ENCODE data around the gene VARS1.
"Not testable (repeated sequence)": the region's sequence is repeated elsewhere in the genome, so short reads cannot be mapped to it uniquely, and the experiment has no call there.

Gene VARS1

GRCh38 chr6:31801031-31801927 is 5.7 kb upstream of the VARS1 start:
- H3K9me3 ChIP-seq (ENCODE audit: control insufficient read depth, insufficient read depth, low read length); H3K36me3 ChIP-seq (ENCODE audit: control insufficient read depth, insufficient read depth, low read length); H3K9ac ChIP-seq (ENCODE audit: low read depth, low read length); H3K27me3 ChIP-seq (ENCODE audit: control insufficient read depth, insufficient read depth, low read length); H3K4me3 ChIP-seq (ENCODE audit: low read depth, low read length); H3K4me1 ChIP-seq (ENCODE audit: control insufficient read depth, insufficient read depth, low read length): not testable (repeated sequence)

DNA sequence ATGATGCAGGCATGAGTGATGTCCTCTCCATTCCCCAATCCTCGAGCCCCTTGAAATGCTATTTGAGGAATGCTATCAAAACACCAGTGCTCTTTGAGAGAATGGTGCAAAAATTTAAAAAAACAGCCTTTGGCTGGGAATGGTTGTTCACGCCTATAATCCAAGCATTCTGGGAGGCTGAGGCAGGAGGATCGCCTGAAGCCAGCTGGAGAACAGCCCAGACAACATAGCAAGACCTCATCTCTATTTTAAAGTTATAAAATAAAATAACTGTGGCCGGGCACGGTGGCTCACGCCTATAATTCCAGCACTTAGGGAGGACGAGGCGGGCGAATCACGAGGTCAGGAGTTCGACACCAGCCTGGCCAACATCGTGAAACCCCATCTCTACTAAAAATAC is 4.2 kb upstream of the VARS1 start:
- peaks cover 4% of the 10 kb centered on the region for H3K36me3 ChIP-seq (ENCODE audit: control insufficient read depth, insufficient read depth, low read length)
- H3K9me3 ChIP-seq (ENCODE audit: control insufficient read depth, insufficient read depth, low read length), result no peaks in the 10 kb centered on the region
- no peak overlapping the region for H3K9ac ChIP-seq (ENCODE audit: low read depth, low read length)
- no peaks in the 10 kb centered on the region for H3K4me1 ChIP-seq (ENCODE audit: control insufficient read depth, insufficient read depth, low read length)
- no peaks in the 10 kb centered on the region for H3K27me3 ChIP-seq (ENCODE audit: control insufficient read depth, insufficient read depth, low read length)
- H3K4me3 ChIP-seq (ENCODE audit: low read depth, low read length), result no peak overlapping the region

DNA sequence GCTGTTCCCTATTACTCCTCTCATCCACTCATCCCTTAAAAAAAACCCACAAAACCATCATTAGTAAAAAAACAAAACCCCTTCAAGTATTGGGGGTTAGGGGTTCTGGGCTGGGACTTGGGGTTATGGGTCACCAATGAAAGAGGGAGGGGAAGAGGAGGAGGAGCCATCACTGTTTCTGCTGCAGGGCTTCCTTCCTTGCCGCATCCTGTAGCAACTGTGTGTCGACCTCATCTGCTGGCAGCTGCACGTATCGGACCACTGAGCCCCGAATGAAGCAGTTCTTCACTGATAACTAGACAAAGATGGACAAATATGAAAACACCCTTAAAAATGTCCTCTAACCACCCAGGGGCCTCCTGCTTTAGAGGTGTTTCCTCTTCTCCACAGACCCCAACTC is 2.0 kb upstream of the VARS1 start:
- Histone ChIP-seq H3K9me3 (ENCODE audit: control insufficient read depth, insufficient read depth, low read length) (no peaks in the 10 kb centered on the region), H3K36me3 (ENCODE audit: control insufficient read depth, insufficient read depth, low read length) (peaks cover 9% of the 10 kb centered on the region), H3K4me1 (ENCODE audit: control insufficient read depth, insufficient read depth, low read length) (peaks cover 6% of the 10 kb centered on the region), H3K27me3 (ENCODE audit: control insufficient read depth, insufficient read depth, low read length) (no peaks in the 10 kb centered on the region), H3K9ac (ENCODE audit: low read depth, low read length) (no peak overlapping the region), H3K4me3 (ENCODE audit: low read depth, low read length) (no peak overlapping the region)

GRCh38 chr6:31796993-31797385 is 1.4 kb upstream of the VARS1 start:
- H3K27me3 ChIP-seq (ENCODE audit: control insufficient read depth, insufficient read depth, low read length), result no peaks in the 10 kb centered on the region
- no peaks in the 10 kb centered on the region for H3K9me3 ChIP-seq (ENCODE audit: control insufficient read depth, insufficient read depth, low read length)
- peaks cover 6% of the 10 kb centered on the region for H3K4me1 ChIP-seq (ENCODE audit: control insufficient read depth, insufficient read depth, low read length)
- H3K9ac ChIP-seq (ENCODE audit: low read depth, low read length), result no peak overlapping the region
- H3K4me3 ChIP-seq (ENCODE audit: low read depth, low read length), result no peak overlapping the region
- H3K36me3 ChIP-seq (ENCODE audit: control insufficient read depth, insufficient read depth, low read length), result peaks cover 13% of the 10 kb centered on the region

DNA sequence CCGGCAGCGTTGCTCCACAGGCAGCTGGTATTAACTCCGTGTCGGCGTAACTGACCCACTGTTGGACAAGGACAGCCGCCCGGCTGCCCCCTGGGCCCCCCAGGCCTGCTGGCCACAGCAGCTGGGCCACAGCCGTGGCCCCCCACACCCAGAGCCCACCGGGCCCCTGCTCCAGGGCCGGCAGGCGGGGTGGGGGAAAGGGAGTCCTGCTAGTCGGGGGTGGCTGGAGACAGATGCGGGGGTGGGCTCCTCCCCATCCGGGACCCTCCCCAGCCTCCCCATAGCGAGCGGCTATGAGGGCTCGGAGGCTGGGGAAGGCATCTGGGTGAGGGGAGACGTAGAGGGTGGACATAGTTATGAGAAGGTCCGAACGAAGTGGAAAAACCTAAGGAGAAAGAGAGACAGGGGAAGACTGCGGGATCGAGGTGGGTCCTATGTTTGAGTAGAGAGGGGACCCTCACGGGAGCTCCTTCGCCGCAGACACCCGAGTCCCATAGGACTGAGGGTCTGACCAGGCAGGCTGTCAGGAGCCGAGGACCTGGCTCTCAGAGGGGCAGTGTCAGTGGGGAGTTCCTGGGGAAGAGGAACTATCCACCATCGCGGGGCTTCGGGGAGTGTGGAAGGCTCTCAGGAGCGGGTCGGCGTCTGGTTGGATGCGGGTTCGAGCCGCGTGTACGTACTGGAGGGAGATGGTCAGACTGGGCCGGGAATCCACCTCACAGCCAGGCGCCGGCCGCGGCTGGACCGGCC is 511 bp downstream of the VARS1 start:
- Histone ChIP-seq H3K36me3 (ENCODE audit: control insufficient read depth, insufficient read depth, low read length) (peaks cover 20% of the 10 kb centered on the region), H3K27me3 (ENCODE audit: control insufficient read depth, insufficient read depth, low read length) (no peaks in the 10 kb centered on the region), H3K4me3 (ENCODE audit: low read depth, low read length) (peak overlapping the region; percentile 75), H3K9ac (ENCODE audit: low read depth, low read length) (peak overlapping the region; percentile 82), H3K4me1 (ENCODE audit: control insufficient read depth, insufficient read depth, low read length) (peaks cover 6% of the 10 kb centered on the region), H3K9me3 (ENCODE audit: control insufficient read depth, insufficient read depth, low read length) (no peaks in the 10 kb centered on the region)

DNA sequence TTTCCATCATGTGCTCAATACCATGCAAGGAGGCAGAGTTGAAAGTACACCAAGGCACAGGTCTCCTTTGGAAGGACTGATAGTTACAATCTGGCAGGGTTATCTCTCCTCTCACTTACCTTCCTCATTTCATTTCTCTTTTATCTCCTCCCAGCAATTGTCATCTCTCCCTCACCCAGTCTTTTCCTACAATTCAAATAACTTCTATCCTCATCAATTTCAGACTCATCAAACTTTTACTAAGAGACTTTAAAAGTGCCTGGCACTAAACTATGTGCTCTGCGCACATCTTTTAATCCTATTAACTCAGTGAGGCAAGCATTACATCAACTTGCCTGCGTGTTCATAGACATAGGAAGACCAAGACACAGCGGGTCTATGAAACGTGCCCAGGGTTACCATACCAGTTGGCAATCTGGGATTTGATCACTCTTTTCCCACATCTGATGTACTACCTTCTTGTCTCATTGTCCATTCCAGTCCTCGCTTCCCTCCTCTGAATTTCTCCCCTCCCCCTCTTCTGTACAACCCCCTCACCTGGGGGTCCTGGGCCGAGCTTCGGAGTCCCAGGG is 1.2 kb downstream of the VARS1 start:
- Histone ChIP-seq H3K9ac (ENCODE audit: low read depth, low read length) (peak overlapping the region; percentile 82), H3K27me3 (ENCODE audit: control insufficient read depth, insufficient read depth, low read length) (no peaks in the 10 kb centered on the region), H3K4me3 (ENCODE audit: low read depth, low read length) (peak overlapping the region; percentile 75), H3K4me1 (ENCODE audit: control insufficient read depth, insufficient read depth, low read length) (peaks cover 6% of the 10 kb centered on the region), H3K9me3 (ENCODE audit: control insufficient read depth, insufficient read depth, low read length) (no peaks in the 10 kb centered on the region), H3K36me3 (ENCODE audit: control insufficient read depth, insufficient read depth, low read length) (peaks cover 20% of the 10 kb centered on the region)

GRCh38 chr6:31793927-31794245 is 1.7 kb downstream of the VARS1 start:
- Histone ChIP-seq H3K4me3 (ENCODE audit: low read depth, low read length) (peak overlapping the region; percentile 75), H3K36me3 (ENCODE audit: control insufficient read depth, insufficient read depth, low read length) (peaks cover 20% of the 10 kb centered on the region)
- H3K4me1 ChIP-seq (ENCODE audit: control insufficient read depth, insufficient read depth, low read length); H3K27me3 ChIP-seq (ENCODE audit: control insufficient read depth, insufficient read depth, low read length); H3K9me3 ChIP-seq (ENCODE audit: control insufficient read depth, insufficient read depth, low read length); H3K9ac ChIP-seq (ENCODE audit: low read depth, low read length): not testable (repeated sequence)

DNA sequence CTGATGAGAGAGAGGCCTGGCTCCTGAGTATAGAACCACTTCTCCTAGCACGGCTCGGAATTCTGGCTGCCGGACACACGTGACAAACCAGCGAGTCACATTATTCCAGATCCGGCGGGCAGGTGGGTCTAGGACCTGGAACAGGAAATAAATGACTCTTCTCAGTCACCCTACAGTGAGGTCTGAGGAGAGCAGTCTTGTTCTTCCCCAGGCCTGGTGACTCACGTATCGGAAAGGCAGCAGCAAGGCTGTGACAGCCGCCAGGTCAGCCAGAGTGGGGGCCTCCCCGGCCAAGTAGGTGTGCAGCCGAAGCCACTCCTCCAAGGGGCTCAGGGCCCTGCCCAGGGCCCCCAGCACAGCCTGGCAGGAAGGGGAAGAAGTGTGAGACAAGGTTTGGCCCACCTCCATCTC is 2.8 kb downstream of the VARS1 start:
- H3K4me1 ChIP-seq (ENCODE audit: control insufficient read depth, insufficient read depth, low read length), result peaks cover 6% of the 10 kb centered on the region
- no peaks in the 10 kb centered on the region for H3K9me3 ChIP-seq (ENCODE audit: control insufficient read depth, insufficient read depth, low read length)
- no peak overlapping the region for H3K9ac ChIP-seq (ENCODE audit: low read depth, low read length)
- peaks cover 20% of the 10 kb centered on the region for H3K36me3 ChIP-seq (ENCODE audit: control insufficient read depth, insufficient read depth, low read length)
- H3K27me3 ChIP-seq (ENCODE audit: control insufficient read depth, insufficient read depth, low read length), result no peaks in the 10 kb centered on the region
- no peak overlapping the region for H3K4me3 ChIP-seq (ENCODE audit: low read depth, low read length)

- H3K9ac ChIP-seq (ENCODE audit: low read depth, low read length), result no peak overlapping the region
- no peaks in the 10 kb centered on the region for H3K27me3 ChIP-seq (ENCODE audit: control insufficient read depth, insufficient read depth, low read length)
- no peak overlapping the region for H3K4me3 ChIP-seq (ENCODE audit: low read depth, low read length)
- peaks cover 6% of the 10 kb centered on the region for H3K4me1 ChIP-seq (ENCODE audit: control insufficient read depth, insufficient read depth, low read length)
- no peaks in the 10 kb centered on the region for H3K9me3 ChIP-seq (ENCODE audit: control insufficient read depth, insufficient read depth, low read length)
- peaks cover 16% of the 10 kb centered on the region for H3K36me3 ChIP-seq (ENCODE audit: control insufficient read depth, insufficient read depth, low read length)
These were observed 3.5 kb downstream of the VARS1 start for GRCh38 chr6:31792090-31792374.

- no peaks in the 10 kb centered on the region for H3K9me3 ChIP-seq (ENCODE audit: control insufficient read depth, insufficient read depth, low read length)
- H3K36me3 ChIP-seq (ENCODE audit: control insufficient read depth, insufficient read depth, low read length), result peaks cover 16% of the 10 kb centered on the region
- peaks cover 6% of the 10 kb centered on the region for H3K4me1 ChIP-seq (ENCODE audit: control insufficient read depth, insufficient read depth, low read length)
- H3K9ac ChIP-seq (ENCODE audit: low read depth, low read length), result no peak overlapping the region
- no peaks in the 10 kb centered on the region for H3K27me3 ChIP-seq (ENCODE audit: control insufficient read depth, insufficient read depth, low read length)
- H3K4me3 ChIP-seq (ENCODE audit: low read depth, low read length), result no peak overlapping the region
These were observed 4.0 kb downstream of the VARS1 start for GRCh38 chr6:31791324-31792089.

DNA sequence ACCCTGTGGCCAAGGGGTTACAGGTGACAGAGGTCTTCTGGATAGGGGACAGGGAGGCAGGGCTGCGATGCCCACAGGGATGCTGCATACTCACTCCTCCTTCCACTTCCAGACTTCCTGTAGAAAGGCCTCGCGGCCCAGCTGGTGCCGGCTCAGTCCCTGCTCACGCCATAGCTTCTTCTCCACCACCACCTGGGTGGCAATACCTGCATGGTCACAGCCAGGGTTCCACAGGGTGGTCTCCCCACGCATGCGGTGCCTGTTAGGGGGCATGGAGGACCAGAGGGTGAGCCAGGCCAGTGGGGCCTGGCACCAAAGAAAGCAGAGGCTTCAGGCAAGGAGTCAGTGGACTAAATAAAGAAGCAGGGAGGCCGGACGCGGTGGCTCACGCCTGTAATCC is 10.1 kb downstream of the VARS1 start:
- Histone ChIP-seq H3K9ac (ENCODE audit: low read depth, low read length) (no peak overlapping the region), H3K36me3 (ENCODE audit: control insufficient read depth, insufficient read depth, low read length) (peaks cover 42% of the 10 kb centered on the region), H3K4me3 (ENCODE audit: low read depth, low read length) (no peak overlapping the region), H3K27me3 (ENCODE audit: control insufficient read depth, insufficient read depth, low read length) (no peaks in the 10 kb centered on the region), H3K9me3 (ENCODE audit: control insufficient read depth, insufficient read depth, low read length) (no peaks in the 10 kb centered on the region), H3K4me1 (ENCODE audit: control insufficient read depth, insufficient read depth, low read length) (no peaks in the 10 kb centered on the region)

Data from iPS-15b (cell line).